Cardiac fibroblast (primary cell): ENCODE data around the gene L1CAM.

Source experiments
- DNase-seq, 2 donors: peaks; one replicate each; pipeline versions ENCODE4 v3.0.0 to v3.0.0-alpha.2; 2010; ENCODE audit warnings: low read depth in 2 of 2
- H3K4me3 ChIP-seq, 2 donors: replicated peaks in 1 of 2; 1 replicate in 1 of 2; 2 replicates in 1 of 2; pipeline ENCODE4 v1.5.1; 2011; ENCODE audit warnings: low read depth in 2 of 2, low read length in 2 of 2, mild to moderate bottlenecking in 2 of 2, moderate library complexity in 1 of 2
- CTCF ChIP-seq: IDR thresholded peaks from one replicate; pipeline ENCODE4 v1.5.1; 2011; ENCODE audit warnings: low read depth, mild to moderate bottlenecking, low read length, inconsistent platforms

Gene L1CAM

GRCh38 chrX:153883163-153883843 is 2.7 kb downstream of the L1CAM start:
- TF ChIP-seq CTCF: no peak
- DNase-seq: no peak

DNA sequence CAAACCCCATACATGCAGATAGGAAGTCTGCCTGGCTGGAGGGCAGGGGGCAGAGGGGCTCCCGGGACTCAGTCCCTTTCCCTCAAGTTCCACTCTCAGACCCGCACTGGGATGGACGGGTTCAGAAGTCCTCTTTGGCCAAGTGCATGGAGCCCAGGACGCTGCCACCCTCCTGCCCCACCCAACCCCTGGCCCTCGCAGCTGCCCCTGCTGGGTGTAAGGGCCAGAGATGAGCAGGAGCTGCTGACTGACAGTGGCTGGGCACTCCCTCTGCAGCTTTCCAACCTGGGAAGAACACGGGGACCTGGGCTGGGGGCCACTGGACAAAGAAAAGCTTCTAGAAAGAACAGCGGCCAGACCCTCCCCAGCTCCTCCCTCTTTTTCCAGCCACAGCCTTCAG is 3.4 kb downstream of the L1CAM start:
- no peak for DNase-seq
- TF ChIP-seq CTCF: no peak

More at GRCh38 chrX:153883163-153883843, 2.7 kb downstream of the L1CAM start:
- H3K4me3 ChIP-seq: no peak overlapping the region

DNA sequence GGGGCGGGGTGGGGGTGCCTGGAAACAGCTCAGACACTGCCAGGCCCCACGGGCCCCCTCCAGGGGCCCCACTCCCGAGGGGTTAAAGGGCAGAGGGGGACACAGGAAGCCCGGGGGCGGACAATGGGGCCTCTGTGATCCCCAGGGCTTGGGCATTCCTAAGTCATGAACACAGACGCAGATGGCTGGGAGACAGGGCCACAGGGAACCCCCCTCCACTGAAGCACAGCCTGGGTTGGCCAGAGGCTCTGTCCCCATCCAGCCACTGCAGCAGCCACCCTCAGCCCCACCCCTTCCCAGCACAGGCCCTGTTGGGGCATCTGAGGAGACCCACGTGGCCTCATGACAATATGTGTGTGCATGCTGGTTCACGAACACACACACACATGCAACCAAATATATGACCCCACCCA is 3.9 kb downstream of the L1CAM start:
- no peak overlapping the region for H3K4me3 ChIP-seq
- no peak for TF ChIP-seq CTCF
- DNase-seq: peak in 1 of 2 donors; percentile 30

More for the DNA sequence above, 3.4 kb downstream of the L1CAM start:
- H3K4me3 ChIP-seq: no peak overlapping the region

GRCh38 chrX:153881281-153881680 is 4.7 kb downstream of the L1CAM start:
- TF ChIP-seq CTCF: no peak
- H3K4me3 ChIP-seq: no peak overlapping the region
- DNase-seq: no peak

DNA sequence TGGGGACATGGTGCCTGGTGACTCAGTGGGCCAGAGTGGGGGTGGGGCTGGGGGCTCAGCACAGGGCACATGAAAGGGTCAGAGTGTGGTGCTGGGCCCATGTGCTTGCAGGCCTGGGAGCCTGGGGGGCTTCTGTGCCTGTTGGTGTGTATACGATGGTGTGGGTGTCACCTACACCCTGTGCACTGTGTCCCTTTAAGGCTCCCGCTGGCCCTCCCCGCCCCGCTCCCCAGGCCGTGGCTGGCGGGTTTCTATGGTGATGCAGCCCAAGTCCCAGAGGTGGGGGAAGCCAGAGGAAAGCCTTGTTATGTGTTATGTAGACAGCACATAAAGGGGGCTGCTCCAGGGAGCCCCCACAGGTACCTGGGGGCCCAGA is 5.5 kb downstream of the L1CAM start:
- DNase-seq: no peak
- no peak for TF ChIP-seq CTCF
- no peak overlapping the region for H3K4me3 ChIP-seq

DNA sequence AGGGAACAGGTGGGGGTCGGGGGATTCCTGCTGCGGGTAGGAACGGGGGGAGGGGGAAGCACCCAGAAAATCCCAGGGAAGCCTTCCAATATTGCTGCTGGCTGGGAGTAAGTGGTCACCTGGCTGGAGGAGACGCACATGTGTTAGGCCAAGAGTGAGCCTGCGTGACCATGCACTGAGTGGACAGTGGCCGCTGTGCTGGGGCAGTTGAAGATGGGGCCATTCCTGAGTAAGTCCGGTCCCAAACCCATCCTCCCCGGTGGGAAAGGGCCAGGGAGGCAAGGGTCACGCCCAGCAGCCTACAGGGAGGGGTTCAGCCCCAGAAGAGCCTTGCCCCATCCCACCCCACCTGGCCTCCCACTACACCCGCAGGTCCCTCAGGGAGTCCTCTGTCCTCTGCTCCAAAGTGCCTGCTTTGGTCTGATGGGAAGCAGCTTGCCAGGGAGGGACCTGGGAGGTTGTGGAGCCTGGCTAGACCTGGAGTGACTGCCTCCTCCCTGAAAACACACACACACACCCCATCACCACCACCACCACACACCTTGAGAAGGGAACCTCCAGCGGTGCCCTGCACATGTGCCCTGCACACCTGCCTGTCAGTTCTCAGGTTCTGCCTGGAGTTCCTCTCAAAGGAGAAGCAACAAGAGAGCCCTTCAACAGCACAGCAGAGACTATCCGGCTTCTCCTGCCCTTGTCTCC is 6.1 kb downstream of the L1CAM start:
- TF ChIP-seq CTCF: no peak
- H3K4me3 ChIP-seq: no peak overlapping the region
- DNase-seq: no peak
